ENCODE results near the gene SLC51B.

The SLC51B gene

GRCh38 chr15:65054333-65055200 lies 9.4 kb downstream of the SLC51B start:
- FAIRE-seq (peak; percentile 87), DNase-seq (ENCODE audit: insufficient read length, low spot score) (peak; percentile 89)
- TF ChIP-seq SPI1 (IDR thresholded peaks at IDR 0.05; ENCODE audit: low read depth, low read length) (no peak), POU2F2 (IDR thresholded peaks at IDR 0.05; ENCODE audit: low read depth, low read length) (no peak), PAX5 (IDR thresholded peaks at IDR 0.05; ENCODE audit: insufficient read depth, low read length, severe bottlenecking) (no peak), TAF1 (IDR thresholded peaks at IDR 0.05; ENCODE audit: low read depth, low read length) (no peak), POLR2AphosphoS5 (IDR thresholded peaks at IDR 0.05; ENCODE audit: low read depth, low read length) (no peak), POLR2A (IDR thresholded peaks at IDR 0.05; ENCODE audit: low read depth, low read length) (no peak)

DNA sequence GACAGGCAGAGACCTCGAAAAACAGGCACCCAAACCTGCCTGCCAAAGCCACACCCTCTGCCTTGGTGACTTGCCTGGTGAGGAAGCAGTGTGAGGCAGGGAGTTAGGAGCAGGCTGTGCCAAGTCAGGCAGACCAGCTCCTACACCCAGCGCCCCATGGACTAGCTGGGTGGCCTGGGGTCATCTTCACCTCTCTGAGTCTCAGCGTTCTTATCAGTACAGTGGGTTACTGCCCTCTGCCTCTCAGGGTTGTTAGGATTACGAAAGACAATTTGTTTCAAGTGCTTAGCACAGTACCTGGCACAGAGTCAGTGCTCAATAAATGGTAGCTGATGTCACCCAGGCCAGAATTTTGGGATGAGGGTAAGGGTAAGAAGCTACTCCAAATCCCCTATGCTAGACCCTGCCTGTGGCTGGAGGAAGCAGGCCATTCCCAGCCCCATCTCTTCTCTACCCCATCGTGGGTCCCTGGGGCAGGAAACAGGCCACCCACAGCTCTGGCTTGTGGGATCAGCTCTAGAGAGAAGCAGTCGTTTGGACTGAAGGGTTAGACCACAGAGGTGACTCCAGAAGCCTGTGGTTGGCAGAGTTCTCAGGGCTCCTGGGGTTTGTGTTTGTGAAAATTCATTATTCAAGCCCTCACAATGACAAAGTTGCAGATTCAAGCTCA lies 10.1 kb downstream of the SLC51B start:
- no peak for TF ChIP-seq PAX5 (IDR thresholded peaks at IDR 0.05; ENCODE audit: insufficient read depth, low read length, severe bottlenecking)
- no peak for TF ChIP-seq SPI1 (IDR thresholded peaks at IDR 0.05; ENCODE audit: low read depth, low read length)
- TF ChIP-seq POLR2A (IDR thresholded peaks at IDR 0.05; ENCODE audit: low read depth, low read length), result no peak
- no peak for TF ChIP-seq POU2F2 (IDR thresholded peaks at IDR 0.05; ENCODE audit: low read depth, low read length)
- no peak for TF ChIP-seq TAF1 (IDR thresholded peaks at IDR 0.05; ENCODE audit: low read depth, low read length)
- TF ChIP-seq POLR2AphosphoS5 (IDR thresholded peaks at IDR 0.05; ENCODE audit: low read depth, low read length), result no peak
- FAIRE-seq, result no peak
- DNase-seq (ENCODE audit: insufficient read length, low spot score), result no peak

DNA sequence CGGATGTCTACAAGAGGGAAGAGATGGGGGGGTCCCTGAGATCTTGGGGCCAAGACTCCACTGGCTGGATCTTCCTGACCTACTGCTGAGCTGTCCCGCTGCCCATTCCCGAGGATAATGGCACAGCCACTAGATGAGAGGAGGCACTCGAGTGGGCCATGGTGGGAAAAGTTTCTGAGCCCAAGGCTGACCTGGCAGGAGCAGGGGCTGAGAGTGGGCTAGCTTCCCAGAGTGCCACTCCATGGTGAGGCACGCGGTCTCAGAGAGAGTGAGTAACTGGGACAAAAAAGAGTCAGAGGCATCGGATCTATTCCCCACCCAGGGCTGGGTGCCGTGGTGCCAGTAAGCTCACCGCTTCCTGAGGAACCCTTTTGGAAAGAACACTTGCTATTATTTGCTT lies 10.9 kb downstream of the SLC51B start:
- no peak for DNase-seq (ENCODE audit: insufficient read length, low spot score)
- no peak for FAIRE-seq
- TF ChIP-seq TAF1 (IDR thresholded peaks at IDR 0.05; ENCODE audit: low read depth, low read length), result no peak
- TF ChIP-seq SPI1 (IDR thresholded peaks at IDR 0.05; ENCODE audit: low read depth, low read length), result no peak
- no peak for TF ChIP-seq POLR2AphosphoS5 (IDR thresholded peaks at IDR 0.05; ENCODE audit: low read depth, low read length)
- TF ChIP-seq POLR2A (IDR thresholded peaks at IDR 0.05; ENCODE audit: low read depth, low read length), result no peak
- no peak for TF ChIP-seq POU2F2 (IDR thresholded peaks at IDR 0.05; ENCODE audit: low read depth, low read length)
- no peak for TF ChIP-seq PAX5 (IDR thresholded peaks at IDR 0.05; ENCODE audit: insufficient read depth, low read length, severe bottlenecking)

- no peak for FAIRE-seq
- TF ChIP-seq POU2F2 (IDR thresholded peaks at IDR 0.05; ENCODE audit: low read depth, low read length), result no peak
- TF ChIP-seq POLR2AphosphoS5 (IDR thresholded peaks at IDR 0.05; ENCODE audit: low read depth, low read length), result no peak
- no peak for DNase-seq (ENCODE audit: insufficient read length, low spot score)
These were observed 11.8 kb downstream of the SLC51B start for GRCh38 chr15:65056868-65057548.

DNA sequence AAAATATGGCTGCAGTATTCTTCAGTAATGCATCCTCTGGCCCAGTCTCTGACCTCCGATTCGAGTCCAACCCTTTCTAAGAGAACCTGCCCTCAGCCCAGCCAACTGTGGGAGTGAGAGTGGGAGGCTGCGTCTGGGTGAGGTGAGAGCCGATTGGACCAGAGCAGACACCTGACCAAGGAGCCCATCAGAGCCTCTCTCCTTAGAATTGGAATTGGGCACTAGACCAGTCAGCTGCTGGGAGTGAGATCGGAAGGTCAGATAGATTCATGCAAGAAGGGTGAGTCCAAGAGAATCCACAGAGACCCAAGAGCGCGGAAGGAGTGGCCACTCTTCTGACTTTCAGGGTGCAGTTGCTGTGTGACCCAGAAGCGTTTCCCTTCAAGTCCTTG lies 12.4 kb downstream of the SLC51B start:
- FAIRE-seq (no peak), DNase-seq (ENCODE audit: insufficient read length, low spot score) (no peak)
- no peak for TF ChIP-seq POLR2AphosphoS5 (IDR thresholded peaks at IDR 0.05; ENCODE audit: low read depth, low read length)
- TF ChIP-seq PAX5 (IDR thresholded peaks at IDR 0.05; ENCODE audit: insufficient read depth, low read length, severe bottlenecking), result no peak
- TF ChIP-seq POLR2A (IDR thresholded peaks at IDR 0.05; ENCODE audit: low read depth, low read length), result no peak
- TF ChIP-seq POU2F2 (IDR thresholded peaks at IDR 0.05; ENCODE audit: low read depth, low read length), result no peak
- no peak for TF ChIP-seq TAF1 (IDR thresholded peaks at IDR 0.05; ENCODE audit: low read depth, low read length)
- TF ChIP-seq SPI1 (IDR thresholded peaks at IDR 0.05; ENCODE audit: low read depth, low read length), result no peak

DNA sequence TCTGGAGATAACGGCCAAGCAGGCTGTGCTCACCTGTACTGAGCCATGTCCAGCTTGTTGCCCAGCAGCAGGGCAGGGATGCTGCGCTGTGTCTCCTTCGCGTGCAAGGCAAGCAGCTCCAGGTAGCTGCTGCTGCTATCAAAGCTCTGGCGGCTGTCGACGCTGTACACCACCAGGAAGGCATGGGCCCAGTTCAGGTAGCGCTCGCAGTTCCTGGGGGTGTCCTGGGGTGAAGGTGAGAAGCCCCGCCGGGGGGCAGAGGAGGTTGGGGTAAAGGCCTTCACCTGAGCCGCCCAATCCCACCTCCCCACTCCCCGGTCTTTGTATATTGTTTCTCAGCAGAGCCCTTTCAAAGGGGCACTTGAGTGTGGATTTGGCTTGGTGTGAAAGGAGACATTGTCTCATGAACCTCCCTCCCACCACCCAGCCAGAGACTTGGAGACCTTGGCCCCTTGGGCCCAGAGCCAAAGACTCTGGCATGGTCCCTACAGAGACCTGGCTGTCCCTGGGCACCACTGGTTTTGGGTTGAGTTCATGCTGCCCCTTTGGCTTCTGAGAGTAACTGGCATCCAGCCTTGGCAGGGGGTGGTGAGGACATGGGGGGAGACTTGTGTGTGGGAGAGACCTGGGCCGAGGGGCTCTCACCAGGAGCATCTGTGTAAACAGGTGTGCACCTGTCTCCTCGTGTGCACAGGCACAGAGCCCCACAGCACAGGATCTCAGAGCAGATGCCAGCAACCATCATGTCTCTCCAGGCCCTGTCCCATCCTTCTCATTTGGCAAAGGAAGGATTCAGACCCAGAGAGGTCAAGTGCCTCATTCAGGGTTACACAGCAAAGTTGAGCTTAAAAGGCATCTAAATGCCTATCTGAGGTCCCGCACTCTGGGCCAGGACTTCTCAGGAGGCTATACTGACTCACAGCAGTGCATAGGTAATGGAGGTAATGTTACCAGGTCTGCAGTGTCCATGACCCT lies 13.5 kb downstream of the SLC51B start:
- FAIRE-seq, result no peak
- TF ChIP-seq POLR2AphosphoS5 (IDR thresholded peaks at IDR 0.05; ENCODE audit: low read depth, low read length) (no peak), POLR2A (IDR thresholded peaks at IDR 0.05; ENCODE audit: low read depth, low read length) (no peak), PAX5 (IDR thresholded peaks at IDR 0.05; ENCODE audit: insufficient read depth, low read length, severe bottlenecking) (no peak), POU2F2 (IDR thresholded peaks at IDR 0.05; ENCODE audit: low read depth, low read length) (no peak), SPI1 (IDR thresholded peaks at IDR 0.05; ENCODE audit: low read depth, low read length) (no peak), TAF1 (IDR thresholded peaks at IDR 0.05; ENCODE audit: low read depth, low read length) (no peak)
- DNase-seq (ENCODE audit: insufficient read length, low spot score), result no peak

GRCh38 chr15:65059369-65059750 lies 14.2 kb downstream of the SLC51B start:
- FAIRE-seq, result no peak
- no peak for DNase-seq (ENCODE audit: insufficient read length, low spot score)
- TF ChIP-seq POLR2A (IDR thresholded peaks at IDR 0.05; ENCODE audit: low read depth, low read length) (no peak), POLR2AphosphoS5 (IDR thresholded peaks at IDR 0.05; ENCODE audit: low read depth, low read length) (no peak), PAX5 (IDR thresholded peaks at IDR 0.05; ENCODE audit: insufficient read depth, low read length, severe bottlenecking) (no peak), SPI1 (IDR thresholded peaks at IDR 0.05; ENCODE audit: low read depth, low read length) (no peak), TAF1 (IDR thresholded peaks at IDR 0.05; ENCODE audit: low read depth, low read length) (no peak)

GRCh38 chr15:65059931-65060596 lies 14.9 kb downstream of the SLC51B start:
- DNase-seq (ENCODE audit: insufficient read length, low spot score) (no peak), FAIRE-seq (no peak)
- TF ChIP-seq TAF1 (IDR thresholded peaks at IDR 0.05; ENCODE audit: low read depth, low read length), result no peak
- TF ChIP-seq POLR2A (IDR thresholded peaks at IDR 0.05; ENCODE audit: low read depth, low read length), result no peak
- TF ChIP-seq POLR2AphosphoS5 (IDR thresholded peaks at IDR 0.05; ENCODE audit: low read depth, low read length), result no peak
- no peak for TF ChIP-seq POU2F2 (IDR thresholded peaks at IDR 0.05; ENCODE audit: low read depth, low read length)
- TF ChIP-seq SPI1 (IDR thresholded peaks at IDR 0.05; ENCODE audit: low read depth, low read length), result no peak
- TF ChIP-seq PAX5 (IDR thresholded peaks at IDR 0.05; ENCODE audit: insufficient read depth, low read length, severe bottlenecking), result no peak

Measured in GM12891 (cell line).